GM12873 (cell line): ENCODE measurements around the gene MTCL1.

Source experiments
- TF ChIP-seq, protein P1 (sequence below): IDR thresholded peaks from 2 replicates; pipeline ENCODE4 v1.5.1; 2012; ENCODE audit warnings: low read depth, mild to moderate bottlenecking, moderate library complexity, low read length, control low read depth; ENCODE audit not compliant: insufficient read depth; ENCODE audit errors: missing control alignments

MTCL1 gene

DNA sequence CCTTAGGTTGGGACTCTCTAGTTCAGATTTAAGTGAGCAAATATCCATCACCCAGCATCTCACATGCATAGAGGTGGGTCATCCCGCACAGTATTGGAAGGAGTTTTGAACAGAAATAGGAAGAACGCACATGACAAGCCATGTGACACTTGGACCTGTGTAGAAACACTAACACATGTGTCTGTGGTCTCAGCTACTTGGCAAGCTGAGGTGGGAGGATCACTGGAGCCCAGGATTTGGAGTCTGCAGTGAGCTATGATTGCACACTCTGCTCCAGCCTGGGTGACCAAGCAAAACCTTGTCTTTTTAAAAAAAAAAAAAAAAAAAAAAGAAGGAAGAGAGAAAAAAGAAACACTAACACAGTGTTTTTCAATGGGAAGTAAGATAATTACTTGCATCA is 5.4 kb upstream of the MTCL1 start:
- TF ChIP-seq, protein P1, sequence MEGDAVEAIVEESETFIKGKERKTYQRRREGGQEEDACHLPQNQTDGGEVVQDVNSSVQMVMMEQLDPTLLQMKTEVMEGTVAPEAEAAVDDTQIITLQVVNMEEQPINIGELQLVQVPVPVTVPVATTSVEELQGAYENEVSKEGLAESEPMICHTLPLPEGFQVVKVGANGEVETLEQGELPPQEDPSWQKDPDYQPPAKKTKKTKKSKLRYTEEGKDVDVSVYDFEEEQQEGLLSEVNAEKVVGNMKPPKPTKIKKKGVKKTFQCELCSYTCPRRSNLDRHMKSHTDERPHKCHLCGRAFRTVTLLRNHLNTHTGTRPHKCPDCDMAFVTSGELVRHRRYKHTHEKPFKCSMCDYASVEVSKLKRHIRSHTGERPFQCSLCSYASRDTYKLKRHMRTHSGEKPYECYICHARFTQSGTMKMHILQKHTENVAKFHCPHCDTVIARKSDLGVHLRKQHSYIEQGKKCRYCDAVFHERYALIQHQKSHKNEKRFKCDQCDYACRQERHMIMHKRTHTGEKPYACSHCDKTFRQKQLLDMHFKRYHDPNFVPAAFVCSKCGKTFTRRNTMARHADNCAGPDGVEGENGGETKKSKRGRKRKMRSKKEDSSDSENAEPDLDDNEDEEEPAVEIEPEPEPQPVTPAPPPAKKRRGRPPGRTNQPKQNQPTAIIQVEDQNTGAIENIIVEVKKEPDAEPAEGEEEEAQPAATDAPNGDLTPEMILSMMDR, result no peak

DNA sequence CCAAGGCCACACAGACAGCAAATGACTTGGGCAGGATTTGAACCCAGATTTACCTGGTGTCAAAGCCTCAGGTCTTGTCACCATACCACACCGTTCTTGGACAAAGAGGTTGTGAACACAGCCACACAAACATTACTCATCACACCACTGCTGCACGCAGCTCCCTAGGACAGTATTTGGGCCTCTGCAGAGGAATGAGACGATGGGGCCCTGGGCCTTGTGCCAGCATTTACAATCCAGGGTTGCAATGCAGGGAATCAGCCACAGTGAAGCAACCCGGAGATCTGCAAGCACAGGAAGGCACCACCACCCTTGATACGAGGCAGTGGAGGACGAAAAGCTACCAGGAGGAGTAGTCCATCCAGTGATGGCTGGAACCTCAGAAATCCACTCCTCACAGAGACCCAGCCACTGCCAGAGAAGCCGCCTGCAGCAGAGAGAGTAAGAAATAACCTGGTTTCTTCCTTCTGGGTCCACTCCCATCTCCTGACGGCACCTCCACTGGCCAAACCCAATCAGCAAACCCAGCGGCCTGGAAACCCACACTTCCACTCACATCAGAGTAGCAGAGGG is 3.7 kb upstream of the MTCL1 start:
- TF ChIP-seq, protein P1, result no peak

DNA sequence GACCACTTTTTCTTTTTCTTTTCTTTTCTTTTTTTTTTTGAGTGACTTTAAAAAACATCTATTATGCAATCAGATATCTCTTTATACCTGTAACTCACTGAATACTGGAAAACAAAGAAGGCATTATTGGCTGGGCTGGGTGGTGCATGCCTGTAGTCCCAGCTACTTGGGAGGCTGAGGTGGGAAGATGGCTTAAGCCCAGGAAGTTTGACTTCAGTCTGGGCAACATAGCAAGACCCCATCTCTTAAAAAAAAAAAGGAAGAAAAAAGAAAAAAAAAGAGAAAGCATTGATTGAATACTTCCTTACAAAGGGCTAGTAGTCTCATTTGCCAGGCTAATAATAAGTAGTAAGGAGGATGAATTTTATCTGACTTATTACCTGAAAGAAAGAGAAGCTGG is 2.7 kb upstream of the MTCL1 start:
- TF ChIP-seq, protein P1, result no peak

DNA sequence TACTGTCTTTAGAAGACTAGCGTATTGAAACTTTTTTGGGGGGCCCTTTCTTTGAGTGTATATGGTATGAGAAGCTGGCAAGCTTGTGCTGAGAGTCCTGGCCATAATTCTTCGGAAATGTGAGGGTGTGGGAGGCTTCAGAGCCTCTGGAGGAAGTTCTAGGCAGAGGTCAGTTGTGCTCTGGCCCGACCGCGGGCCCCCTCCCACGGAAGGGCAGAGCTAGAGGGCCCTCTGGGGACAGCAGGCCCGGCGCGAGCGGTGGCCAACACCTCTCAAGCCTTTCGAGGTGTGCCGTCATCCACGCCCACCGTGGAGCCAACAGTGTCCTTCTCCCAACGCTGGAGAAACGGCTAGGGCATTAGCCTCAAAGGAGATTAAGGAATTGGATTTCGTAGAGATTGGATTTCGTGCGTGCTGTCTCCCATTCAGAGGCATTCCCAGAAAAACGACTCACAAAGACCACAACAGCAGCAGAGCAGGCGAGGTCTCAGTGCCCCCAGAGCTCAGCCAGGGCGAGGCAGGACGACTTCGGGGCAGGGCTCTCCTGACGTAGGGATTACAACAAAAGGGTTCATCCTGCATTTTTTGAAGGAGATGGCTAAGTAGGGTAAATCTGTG is 2.2 kb upstream of the MTCL1 start:
- TF ChIP-seq, protein P1, result no peak

DNA sequence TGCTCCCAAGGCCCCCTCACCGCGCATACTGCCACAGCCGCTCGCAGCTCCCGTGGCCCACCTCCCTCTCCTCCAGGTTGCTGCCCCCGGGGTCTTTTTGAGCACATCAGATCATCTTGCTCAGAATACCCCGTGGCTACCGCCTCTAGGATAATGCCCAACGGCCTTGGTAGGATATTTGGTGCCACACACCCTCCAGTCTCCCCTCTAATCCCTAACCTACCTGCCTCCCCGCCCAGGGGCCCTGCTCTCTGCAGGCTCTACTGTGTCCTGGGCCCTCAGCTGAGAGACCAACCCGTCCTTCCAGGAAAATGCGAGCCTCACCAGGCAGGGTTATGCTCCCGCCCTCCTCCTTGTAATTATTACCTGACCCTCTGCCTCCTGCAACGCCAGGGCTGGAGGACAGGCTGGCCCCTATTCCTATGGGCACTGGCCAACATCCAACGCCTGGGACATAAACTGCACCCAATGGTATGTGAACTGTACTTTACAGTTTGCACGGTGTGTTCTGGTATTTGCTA is 1.5 kb upstream of the MTCL1 start:
- TF ChIP-seq, protein P1, result no peak

DNA sequence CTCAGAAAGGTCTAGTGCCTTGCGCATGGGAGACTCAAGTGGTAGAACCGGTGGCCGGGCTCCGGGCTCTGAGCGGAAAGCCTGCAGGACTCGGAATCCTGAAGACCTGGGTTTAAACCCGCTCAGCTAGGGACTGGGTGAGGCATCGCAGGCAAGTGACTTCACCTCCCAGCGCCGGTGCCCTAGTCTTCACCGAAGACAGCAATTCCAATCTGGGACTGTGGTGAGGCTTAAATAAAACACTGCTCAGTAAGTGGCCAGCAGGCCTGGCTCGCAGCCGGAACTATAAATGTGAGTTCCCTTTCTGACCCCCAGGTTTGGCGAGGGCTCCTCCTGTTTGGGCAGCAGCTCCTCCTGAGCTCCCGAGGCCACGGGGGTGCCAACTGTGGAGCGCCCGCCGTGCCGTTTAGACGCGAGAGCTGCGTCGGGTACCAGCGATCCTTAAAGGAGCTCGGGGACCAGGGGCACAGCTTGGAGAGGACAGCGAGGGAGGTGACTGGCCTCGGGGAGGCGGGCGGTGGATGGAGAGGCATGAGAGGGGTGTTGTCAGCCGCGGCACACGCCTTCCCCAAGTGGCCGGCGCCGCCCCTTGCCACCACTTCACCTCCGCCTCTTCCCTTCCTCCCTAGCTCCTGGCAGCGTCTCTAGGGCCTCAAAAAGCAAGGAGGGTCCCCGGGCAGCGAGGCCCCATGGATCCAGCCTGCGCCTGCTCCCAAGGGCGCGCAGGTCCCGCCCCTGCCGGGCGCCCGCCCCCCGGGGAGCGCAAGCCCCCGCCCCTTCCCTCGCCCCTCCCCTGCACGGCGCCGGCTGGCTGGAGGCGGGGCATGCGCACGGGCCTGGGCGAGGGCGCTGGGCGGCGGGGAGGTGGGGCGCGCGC is 757 bp upstream of the MTCL1 start:
- TF ChIP-seq, protein P1, result no peak
